SKM-1 treated with dmso at 0.1 percent for 144 hours (cell line): Measurements from ENCODE around the gene DOP1A.

Source experiments
- DNase-seq: peaks from one replicate; lab custom pipeline; 2025; ENCODE audit not compliant: unreplicated experiment; lab: John Stamatoyannopoulos, UW

DOP1A gene

GRCh38 chr6:83073615-83074014 is 6.1 kb downstream of the DOP1A start:
- DNase-seq: no peak

- DNase-seq: no peak
These were observed 16.0 kb downstream of the DOP1A start for GRCh38 chr6:83083476-83083875.

- no peak for DNase-seq
These were observed 19.3 kb downstream of the DOP1A start for GRCh38 chr6:83086751-83087150.

GRCh38 chr6:83092756-83093399 is 25.4 kb downstream of the DOP1A start:
- no peak for DNase-seq

- DNase-seq: no peak
These were observed 29.3 kb downstream of the DOP1A start for GRCh38 chr6:83096791-83097190.

- no peak for DNase-seq
These were observed 29.7 kb downstream of the DOP1A start for GRCh38 chr6:83097204-83097603.

GRCh38 chr6:83097675-83098074 is 30.2 kb downstream of the DOP1A start:
- no peak for DNase-seq

GRCh38 chr6:83098589-83098988 is 31.1 kb downstream of the DOP1A start:
- no peak for DNase-seq

- DNase-seq: no peak
These were observed 40.9 kb downstream of the DOP1A start for GRCh38 chr6:83108378-83108777.

- no peak for DNase-seq
These were observed 45.8 kb downstream of the DOP1A start for GRCh38 chr6:83113258-83113657.

GRCh38 chr6:83114164-83114563 is 46.7 kb downstream of the DOP1A start:
- DNase-seq: no peak

- no peak for DNase-seq
These were observed 50.3 kb downstream of the DOP1A start for GRCh38 chr6:83117802-83118201.

- DNase-seq: no peak
These were observed 52.4 kb downstream of the DOP1A start for GRCh38 chr6:83119742-83120300.

GRCh38 chr6:83124553-83124952 is 57.1 kb downstream of the DOP1A start:
- DNase-seq: no peak

GRCh38 chr6:83125425-83125824 is 58.0 kb downstream of the DOP1A start:
- no peak for DNase-seq

- no peak for DNase-seq
These were observed 58.8 kb downstream of the DOP1A start for GRCh38 chr6:83126223-83126622.

- no peak for DNase-seq
These were observed 59.3 kb downstream of the DOP1A start for GRCh38 chr6:83126807-83127206.

- no peak for DNase-seq
These were observed 59.8 kb downstream of the DOP1A start for GRCh38 chr6:83127258-83127657.

GRCh38 chr6:83127976-83128375 is 60.5 kb downstream of the DOP1A start:
- no peak for DNase-seq

- DNase-seq: no peak
These were observed 64.7 kb downstream of the DOP1A start for GRCh38 chr6:83132121-83132520.

GRCh38 chr6:83138118-83138722 is 70.7 kb downstream of the DOP1A start:
- DNase-seq: no peak

- DNase-seq: no peak
These were observed 71.3 kb downstream of the DOP1A start for GRCh38 chr6:83138758-83139157.

GRCh38 chr6:83151114-83151513 is 83.6 kb downstream of the DOP1A start:
- no peak for DNase-seq
